IMR-90 (cell line): ENCODE results near the gene ITM2B. TPM values are rescaled to one million over a fixed set of nuclear protein-coding genes. Genes with fewer than 3 reads are reported as not detected.

ENCODE experiments used
- ATAC-seq: fragments of 200-7000 bp; cut with Tn5 transposase; 2 replicates; pipeline ENCODE4 v1.9.1; 2020; ENCODE audit warnings: low read depth, mild to moderate bottlenecking, moderate library complexity
- BruUV-seq: library from RNA; stranded (reverse); fragments of 400-500 nt; replicated peaks from 2 replicates; lab custom pipeline; 2021; lab: Mats Ljungman, UMichigan
- CTCF ChIA-PET: fragments of 300-600 bp; formaldehyde crosslinking; extraction: SDS; loops from one replicate; lab custom pipeline; 2021; ENCODE audit warnings: antibody characterized with exemption; lab: Yijun Ruan, JAX
- POLR2A ChIA-PET: fragments of 300-600 bp; sonication (Branson Sonifier 250); formaldehyde crosslinking; loops from one replicate; lab custom pipeline; 2022; ENCODE audit warnings: antibody characterized with exemption; ENCODE audit not compliant: unreplicated experiment; lab: Charles Lee
- DNase-seq: peaks from one replicate; pipeline ENCODE4 v3.0.0; 2013
- H2AFZ ChIP-seq: replicated peaks from 2 replicates; pipeline ENCODE3; 2013; ENCODE audit warnings: low read length, mild to moderate bottlenecking; ENCODE audit not compliant: poor library complexity
- H2AK5ac ChIP-seq: 2 replicates; pipeline ENCODE4 v1.6.1; 2013; ENCODE audit warnings: low read depth, low read length, inconsistent platforms
- H2AK9ac ChIP-seq: replicated peaks from 2 replicates; pipeline ENCODE3; 2013; ENCODE audit warnings: mild to moderate bottlenecking, low read depth, low read length, moderate library complexity; ENCODE audit not compliant: poor library complexity
- H2BK120ac ChIP-seq: 2 replicates; pipeline ENCODE4 v1.6.1; 2013; ENCODE audit warnings: low read depth, low read length, inconsistent platforms
- H2BK15ac ChIP-seq: 3 replicates; pipeline ENCODE4 v1.6.1; 2013; ENCODE audit warnings: low read depth, low read length, inconsistent platforms
- H2BK20ac ChIP-seq: 2 replicates; pipeline ENCODE4 v1.6.1; 2013; ENCODE audit warnings: low read depth, mild to moderate bottlenecking, inconsistent platforms, low read length, moderate library complexity
- H2BK5ac ChIP-seq: 2 replicates; pipeline ENCODE4 v1.6.1; 2013; ENCODE audit warnings: mild to moderate bottlenecking, low read depth, low read length, inconsistent platforms; ENCODE audit not compliant: poor library complexity, severe bottlenecking
- H3K14ac ChIP-seq: replicated peaks from 2 replicates; pipeline ENCODE4 v1.6.1; 2013; ENCODE audit warnings: low read depth, low read length, inconsistent platforms
- H3K18ac ChIP-seq: 2 replicates; pipeline ENCODE4 v1.6.1; 2013; ENCODE audit warnings: low read depth, low read length, control low read depth
- H3K23ac ChIP-seq: 2 replicates; pipeline ENCODE4 v1.6.1; 2013; ENCODE audit warnings: low read depth, low read length, inconsistent platforms
- H3K27ac ChIP-seq: 2 replicates; pipeline ENCODE4 v1.5.1; 2013; ENCODE audit warnings: mild to moderate bottlenecking, control low read depth, low read length; ENCODE audit not compliant: insufficient read depth
- H3K27me3 ChIP-seq: 2 replicates; pipeline ENCODE4 v1.6.1; 2013; ENCODE audit warnings: low read length; ENCODE audit not compliant: control insufficient read depth, insufficient read depth
- H3K36me3 ChIP-seq: 2 replicates; pipeline ENCODE4 v1.6.1; 2013; ENCODE audit warnings: low read length, mixed read lengths; ENCODE audit not compliant: control insufficient read depth, insufficient read depth
- H3K4ac ChIP-seq: 2 replicates; pipeline ENCODE4 v1.6.1; 2013; ENCODE audit warnings: low read depth, low read length, inconsistent platforms
- H3K4me1 ChIP-seq: 2 replicates; pipeline ENCODE4 v1.6.1; 2013; ENCODE audit warnings: low read length, mixed read lengths; ENCODE audit not compliant: control insufficient read depth, insufficient read depth
- H3K4me2 ChIP-seq: 2 replicates; pipeline ENCODE4 v1.6.1; 2013; ENCODE audit warnings: low read depth, mild to moderate bottlenecking, control low read depth, low read length, moderate library complexity
- H3K4me3 ChIP-seq: 2 replicates; pipeline ENCODE4 v1.5.1; 2013; ENCODE audit warnings: low read depth, mild to moderate bottlenecking, control low read depth, low read length, moderate library complexity; ENCODE audit not compliant: insufficient read depth
- H3K56ac ChIP-seq: 2 replicates; pipeline ENCODE4 v1.6.1; 2013; ENCODE audit warnings: low read length, inconsistent platforms; ENCODE audit not compliant: insufficient read depth; ENCODE audit errors: extremely low read depth
- H3K79me1 ChIP-seq, 2 experiments: 2 replicates each; pipeline ENCODE4 v1.6.1; 2013; ENCODE audit warnings: low read length in 2 of 2, inconsistent platforms in 1 of 2, low read depth in 1 of 2
- H3K9ac ChIP-seq: 2 replicates; pipeline ENCODE4 v1.6.1; 2013; ENCODE audit warnings: low read depth, low read length, control low read depth
- H3K9me1 ChIP-seq: 2 replicates; pipeline ENCODE4 v1.6.1; 2013; ENCODE audit warnings: low read length, inconsistent platforms; ENCODE audit not compliant: insufficient read depth
- H3K9me3 ChIP-seq: 2 replicates; pipeline ENCODE4 v1.6.1; 2013; ENCODE audit warnings: low read length; ENCODE audit not compliant: control insufficient read depth, insufficient read depth
- H4K20me1 ChIP-seq: 2 replicates; pipeline ENCODE4 v1.6.1; 2013; ENCODE audit warnings: low read length, inconsistent platforms; ENCODE audit not compliant: insufficient read depth
- H4K5ac ChIP-seq: 2 replicates; pipeline ENCODE4 v1.6.1; 2013; ENCODE audit warnings: mild to moderate bottlenecking, low read depth, low read length, control low read depth
- H4K8ac ChIP-seq, 2 experiments: 2 replicates each; pipeline ENCODE4 v1.6.1; 2013; ENCODE audit warnings: low read depth in 2 of 2, low read length in 2 of 2, control low read depth in 1 of 2, inconsistent platforms in 1 of 2
- H4K91ac ChIP-seq: 2 replicates; pipeline ENCODE4 v1.6.1; 2013; ENCODE audit warnings: low read depth, low read length, inconsistent platforms; ENCODE audit not compliant: insufficient read depth
- BHLHE40 ChIP-seq: fragments of 150-350 bp; IDR thresholded peaks from 2 replicates; pipeline ENCODE4 v1.6.1; 2016; ENCODE audit warnings: mild to moderate bottlenecking, low read depth, low read length
- CEBPB ChIP-seq: IDR thresholded peaks from 2 replicates; pipeline ENCODE4 v1.6.1; 2012; ENCODE audit warnings: low read depth, low read length, improper control_type of control experiment
- CHD1 ChIP-seq: IDR thresholded peaks from 2 replicates; pipeline ENCODE4 v1.6.1; 2012; ENCODE audit warnings: low read depth, low read length, improper control_type of control experiment
- CTCF ChIP-seq: conservative IDR thresholded peaks from 2 replicates; pipeline ENCODE4 v1.5.1; 2012; ENCODE audit warnings: mild to moderate bottlenecking, low read depth, low read length, improper control_type of control experiment
- ELK1 ChIP-seq: fragments of 150-350 bp; IDR thresholded peaks from 2 replicates; pipeline ENCODE4 v1.6.1; 2016; ENCODE audit warnings: low read depth, mild to moderate bottlenecking, low read length, moderate library complexity, borderline replicate concordance
- FOS ChIP-seq: fragments of 150-350 bp; IDR thresholded peaks from 2 replicates; pipeline ENCODE4 v1.6.1; 2016; ENCODE audit warnings: low read depth, low read length
- MAFK ChIP-seq: IDR thresholded peaks from 2 replicates; pipeline ENCODE4 v1.6.1; 2012; ENCODE audit warnings: low read depth, low read length, improper control_type of control experiment
- MAZ ChIP-seq: IDR thresholded peaks from 2 replicates; pipeline ENCODE4 v1.6.1; 2012; ENCODE audit warnings: low read depth, mild to moderate bottlenecking, low read length, improper control_type of control experiment, moderate library complexity, borderline replicate concordance
- MXI1 ChIP-seq: IDR thresholded peaks from 2 replicates; pipeline ENCODE4 v1.6.1; 2012; ENCODE audit warnings: low read depth, mild to moderate bottlenecking, low read length, moderate library complexity, borderline replicate concordance
- NFE2L2 ChIP-seq: fragments of 150-350 bp; IDR thresholded peaks from 2 replicates; pipeline ENCODE4 v1.6.1; 2016; ENCODE audit warnings: low read depth, mild to moderate bottlenecking, low read length
- POLR2A ChIP-seq: IDR thresholded peaks from 2 replicates; pipeline ENCODE4 v1.6.1; 2012; ENCODE audit warnings: mild to moderate bottlenecking, low read depth, low read length
- RAD21 ChIP-seq: IDR thresholded peaks from 2 replicates; pipeline ENCODE4 v1.6.1; 2012; ENCODE audit warnings: low read length, improper control_type of control experiment
- RCOR1 ChIP-seq: IDR thresholded peaks from 2 replicates; pipeline ENCODE4 v1.6.1; 2012; ENCODE audit warnings: mild to moderate bottlenecking, low read length, improper control_type of control experiment; ENCODE audit not compliant: insufficient replicate concordance
- RFX5 ChIP-seq: IDR thresholded peaks from 2 replicates; pipeline ENCODE4 v1.8.0; 2012; ENCODE audit warnings: low read depth, mild to moderate bottlenecking, low read length, moderate library complexity
- SMC3 ChIP-seq: fragments of 150-350 bp; IDR thresholded peaks from 2 replicates; pipeline ENCODE4 v1.6.1; 2016; ENCODE audit warnings: low read depth, mild to moderate bottlenecking, antibody characterized with exemption, low read length, moderate library complexity
- USF2 ChIP-seq: fragments of 150-350 bp; IDR thresholded peaks from 2 replicates; pipeline ENCODE4 v1.6.1; 2017; ENCODE audit warnings: mild to moderate bottlenecking, antibody characterized with exemption, low read length, low read depth
- WGBS, 2 experiments: methylation state at CpG; one replicate each; pipeline versions ENCODE4 v1.1.5 to v1.1.7; 2013; ENCODE audit warnings: missing lambda C conversion rate in 2 of 2; ENCODE audit not compliant: insufficient read length in 1 of 2; ENCODE audit errors: extremely low coverage in 2 of 2; 5-methylcytosine and 5-hydroxymethylcytosine counted together
- dilution Hi-C: fragments of 300-500 bp; cut with HindIII; formaldehyde crosslinking; loops from one replicate; pipeline ENCODE4 v1.14.3; 2018; ENCODE audit warnings: low sequenced_read_pairs; ENCODE audit not compliant: unreplicated experiment
- in situ Hi-C: fragments of 300-500 bp; cut with MboI; formaldehyde crosslinking; loops from 3 replicates; pipeline ENCODE4 v1.14.3; 2019; ENCODE audit warnings: low sequenced_read_pairs, inconsistent platforms, mixed read lengths
- intact Hi-C: fragments of 100-400 bp; cut with micrococcal nuclease; formaldehyde crosslinking; loops from 2 replicates; pipeline ENCODE4 v1.10.0; 2022
- polyA plus RNA-seq, 3 experiments: library from polyadenylated mRNA; depleted of rRNA; stranded (reverse); fragments of >200 nt; gene quantifications; 2 replicates each; pipeline ENCODE4 v1.2.3, GENCODE V29; 2012; ENCODE audit warnings: low replicate concordance in 1 of 3
- total RNA-seq: library from RNA; depleted of rRNA; stranded (reverse); fragments of >200 nt; gene quantifications from 2 replicates; pipeline ENCODE4 v1.2.3, GENCODE V29; 2012

ITM2B gene
- total and polyA plus RNA-seq, 2 of the 4 experiments (the other 2 are of a cell fraction), result 51.1 to 158 TPM

GRCh38 chr13:48273346-48273745 is 40.3 kb downstream of the ITM2B start:
- TF ChIP-seq SMC3 (no peak), CHD1 (no peak), RCOR1 (no peak), MXI1 (no peak), RFX5 (no peak), NFE2L2 (no peak), FOS (no peak), USF2 (no peak), CEBPB (no peak), BHLHE40 (no peak), MAZ (no peak), CTCF (no peak), POLR2A (no peak), RAD21 (no peak), MAFK (no peak), ELK1 (no peak)
- ATAC-seq, result no peak
- H3K56ac ChIP-seq, result no peak overlapping the region
- no peaks in the 10 kb centered on the region for H3K79me1 ChIP-seq
- POLR2A ChIA-PET, result no interaction called here
- no peak overlapping the region for H3K23ac ChIP-seq
- 0 out of 2 replicates have a peak, but pooled peaks cover 1% of the 10 kb centered on the region for H3K36me3 ChIP-seq
- H3K4ac ChIP-seq, result no peak overlapping the region
- H3K9ac ChIP-seq, result no peak overlapping the region
- H2AFZ ChIP-seq, result no peak overlapping the region
- peaks cover 9% of the 10 kb centered on the region; the same call in 1 of the 2 replicates for H3K9me1 ChIP-seq
- H4K20me1 ChIP-seq, result no peaks in the 10 kb centered on the region
- H3K9me3 ChIP-seq, result no peaks in the 10 kb centered on the region
- no peak overlapping the region for H3K18ac ChIP-seq
- H2AK5ac ChIP-seq, result no peak overlapping the region
- no peak overlapping the region for H4K8ac ChIP-seq
- no TSS peak for BruUV-seq
- intact Hi-C loops, result no loop called here
- no peak overlapping the region for H2BK5ac ChIP-seq
- H3K14ac ChIP-seq, result no peak overlapping the region
- H4K5ac ChIP-seq, result no peak overlapping the region
- dilution Hi-C loops, result no loop called here
- no peak overlapping the region for H2BK15ac ChIP-seq
- CTCF ChIA-PET, result no interaction called here
- no peak overlapping the region for H3K27ac ChIP-seq
- no peak overlapping the region for H2AK9ac ChIP-seq
- H2BK120ac ChIP-seq, result no peak overlapping the region
- 100% methylated on average over 1 of the region's 4 CpGs; no CpG with 5 or more reads in 1 of the 2 experiments for WGBS, 2 experiments
- DNase-seq, result no peak
- H4K91ac ChIP-seq, result no peak overlapping the region
- H3K4me2 ChIP-seq, result no peak overlapping the region
- H3K4me1 ChIP-seq, result 0 out of 2 replicates have a peak, but pooled peaks cover 1% of the 10 kb centered on the region
- no peaks in the 10 kb centered on the region for H3K27me3 ChIP-seq
- in situ Hi-C loops, result no loop called here
- no peak overlapping the region for H3K4me3 ChIP-seq
- no peak overlapping the region for H2BK20ac ChIP-seq
